Trophoblast cell (in vitro differentiated cells and primary cell): ENCODE data around the gene ELFN1.

Experiments used
- DNase-seq, 2 donors: peaks; one replicate each; pipeline ENCODE4 v3.0.0-alpha.2; 2016
- H2AFZ ChIP-seq: 2 replicates; pipeline ENCODE4 v1.6.1; 2013; ENCODE audit warnings: low read length, moderate library complexity, mild to moderate bottlenecking; ENCODE audit not compliant: insufficient read depth, poor library complexity
- H2AK5ac ChIP-seq: 2 replicates; pipeline ENCODE4 v1.6.1; 2013; ENCODE audit warnings: mild to moderate bottlenecking, low read length
- H2BK120ac ChIP-seq: 2 replicates; pipeline ENCODE4 v1.6.1; 2013; ENCODE audit warnings: low read length, mild to moderate bottlenecking, moderate library complexity; ENCODE audit not compliant: insufficient read depth, poor library complexity
- H2BK12ac ChIP-seq: 2 replicates; pipeline ENCODE4 v1.6.1; 2013; ENCODE audit warnings: mild to moderate bottlenecking, low read length, moderate library complexity
- H2BK5ac ChIP-seq: 2 replicates; pipeline ENCODE4 v1.6.1; 2013; ENCODE audit warnings: low read length, low read depth, moderate library complexity, mild to moderate bottlenecking; ENCODE audit not compliant: poor library complexity
- H3K14ac ChIP-seq: 2 replicates; pipeline ENCODE4 v1.6.1; 2013; ENCODE audit warnings: mild to moderate bottlenecking, low read length
- H3K18ac ChIP-seq: 2 replicates; pipeline ENCODE4 v1.6.1; 2013; ENCODE audit warnings: mild to moderate bottlenecking, low read length
- H3K23ac ChIP-seq: 2 replicates; pipeline ENCODE4 v1.6.1; 2013; ENCODE audit warnings: low read length
- H3K27ac ChIP-seq: 2 replicates; pipeline ENCODE4 v1.5.1; 2013; ENCODE audit warnings: low read depth, mild to moderate bottlenecking, inconsistent platforms, low read length, moderate library complexity
- H3K27me3 ChIP-seq: 2 replicates; pipeline ENCODE4 v1.6.1; 2013; ENCODE audit warnings: inconsistent platforms, mild to moderate bottlenecking, low read length, moderate library complexity; ENCODE audit not compliant: insufficient read depth
- H3K36me3 ChIP-seq, 2 experiments: 1 replicate in 1 of 2; 2 replicates in 1 of 2; pipeline ENCODE4 v1.6.1; 2013; ENCODE audit warnings: low read length in 2 of 2, mild to moderate bottlenecking in 2 of 2, moderate library complexity in 1 of 2; ENCODE audit not compliant: insufficient read depth in 2 of 2, control insufficient read depth in 1 of 2
- H3K4ac ChIP-seq: 2 replicates; pipeline ENCODE4 v1.6.1; 2013; ENCODE audit warnings: low read depth, mild to moderate bottlenecking, low read length, moderate library complexity
- H3K4me1 ChIP-seq, 2 experiments: 1 replicate in 1 of 2; 2 replicates in 1 of 2; pipeline ENCODE4 v1.6.1; 2013; ENCODE audit warnings: low read length in 2 of 2, mild to moderate bottlenecking in 2 of 2, moderate library complexity in 1 of 2; ENCODE audit not compliant: insufficient read depth in 2 of 2, control insufficient read depth in 1 of 2
- H3K4me2 ChIP-seq: 2 replicates; pipeline ENCODE4 v1.6.1; 2013; ENCODE audit warnings: inconsistent platforms, mild to moderate bottlenecking, low read length, moderate library complexity
- H3K4me3 ChIP-seq: 2 replicates; pipeline ENCODE4 v1.5.1; 2013; ENCODE audit warnings: mild to moderate bottlenecking, low read depth, low read length, inconsistent platforms
- H3K79me1 ChIP-seq: one replicate; pipeline ENCODE4 v1.6.1; 2013; ENCODE audit warnings: low read length
- H3K79me2 ChIP-seq: 2 replicates; pipeline ENCODE4 v1.6.1; 2013; ENCODE audit warnings: low read length, mild to moderate bottlenecking; ENCODE audit not compliant: control insufficient read depth, insufficient read depth, poor library complexity
- H3K9ac ChIP-seq: 2 replicates; pipeline ENCODE4 v1.6.1; 2013; ENCODE audit warnings: mild to moderate bottlenecking, low read length
- H3K9me3 ChIP-seq: 2 replicates; pipeline ENCODE4 v1.6.1; 2013; ENCODE audit warnings: low read depth, mild to moderate bottlenecking, control low read depth, inconsistent platforms, low read length; ENCODE audit not compliant: insufficient read depth
- H4K12ac ChIP-seq: 2 replicates; pipeline ENCODE4 v1.6.1; 2013; ENCODE audit warnings: low read depth, mild to moderate bottlenecking, low read length, moderate library complexity
- H4K8ac ChIP-seq: 2 replicates; pipeline ENCODE4 v1.6.1; 2013; ENCODE audit warnings: low read depth, mild to moderate bottlenecking, low read length, moderate library complexity
- H4K91ac ChIP-seq: one replicate; pipeline ENCODE4 v1.6.1; 2013; ENCODE audit warnings: low read depth, mild to moderate bottlenecking, low read length, moderate library complexity
- WGBS: extraction: QIAGEN DNeasy Blood & Tissue Kit; methylation state at CpG from one replicate; pipeline ENCODE4 v1.1.7; 2013; ENCODE audit warnings: missing lambda C conversion rate; ENCODE audit not compliant: insufficient read length, insufficient coverage; ENCODE audit errors: extremely low coverage; 5-methylcytosine and 5-hydroxymethylcytosine counted together

Gene ELFN1

DNA sequence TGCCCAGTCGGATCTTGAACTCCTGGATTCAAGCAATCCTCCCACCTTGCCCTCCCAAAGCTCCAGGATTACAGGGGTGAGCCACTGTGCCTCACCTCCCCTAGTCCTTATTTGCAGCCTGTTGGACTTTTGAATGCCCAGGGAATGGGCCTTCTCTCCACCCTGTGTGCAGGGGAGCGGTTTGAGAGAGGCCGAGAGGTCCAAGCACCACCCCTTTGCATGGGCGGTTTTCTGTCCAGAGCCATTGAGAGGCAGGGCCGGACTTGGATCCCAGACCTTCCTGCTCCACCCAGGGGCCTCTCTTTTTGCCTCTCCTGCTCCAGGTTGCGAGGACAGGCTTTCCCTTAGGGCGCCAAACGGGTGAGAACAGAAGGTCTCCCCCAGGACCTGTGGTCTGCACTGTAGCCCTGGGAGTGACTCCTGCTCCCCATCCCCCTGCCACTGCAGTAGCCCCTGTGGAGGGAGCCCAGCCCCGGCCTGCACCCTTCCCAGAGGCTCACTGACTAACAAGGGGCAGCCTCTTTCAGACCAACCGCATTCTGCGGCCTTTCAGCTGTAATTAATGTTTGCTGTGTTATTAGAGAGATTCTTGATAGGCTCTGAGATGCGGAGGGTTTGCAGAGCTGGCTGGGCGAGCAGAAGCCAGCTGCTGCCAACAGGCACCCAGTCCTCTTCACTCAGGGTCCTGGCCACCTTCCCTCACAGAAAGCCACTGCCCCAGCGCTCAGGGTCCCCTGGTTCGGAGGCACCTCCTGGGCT lies 57.9 kb downstream of the ELFN1 start:
- no peak overlapping the region for H2AK5ac ChIP-seq

DNA sequence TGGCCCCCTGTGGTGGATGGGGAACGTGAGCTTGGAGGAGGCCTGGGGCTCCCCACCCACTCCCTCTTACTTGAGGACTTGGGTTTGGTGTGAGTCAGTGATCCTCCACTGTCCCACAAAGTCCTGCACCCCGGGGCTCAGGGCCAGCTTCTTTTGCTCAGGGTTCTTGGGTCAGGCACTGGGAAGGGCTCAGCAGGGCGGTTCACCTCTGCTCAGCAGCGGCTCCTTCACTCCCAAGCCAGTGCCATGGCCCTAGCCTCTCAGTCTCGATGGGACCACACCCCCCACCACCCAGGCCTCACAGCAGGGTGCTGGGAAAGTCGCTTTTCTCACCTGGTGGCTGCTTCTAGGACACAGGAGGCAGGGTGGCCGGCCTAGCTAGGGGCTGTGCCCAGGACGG lies 59.1 kb downstream of the ELFN1 start:
- Histone ChIP-seq H3K4me2 (no peak overlapping the region), H3K4ac (no peak overlapping the region), H3K79me1 (no peaks in the 10 kb centered on the region), H3K9me3 (peaks cover 17% of the 10 kb centered on the region), H2AFZ (no peak overlapping the region), H3K4me3 (no peak overlapping the region), H3K79me2 (no peaks in the 10 kb centered on the region), H3K9ac (no peak overlapping the region), H3K4me1 (no peaks in the 10 kb centered on the region), H3K27me3 (no peaks in the 10 kb centered on the region), H3K27ac (no peak overlapping the region), H3K23ac (no peak overlapping the region), H4K8ac (no peak overlapping the region), H2BK120ac (no peak overlapping the region), H2AK5ac (no peak overlapping the region), H3K36me3 (no peaks in the 10 kb centered on the region), H4K91ac (no peak overlapping the region), H3K14ac (no peak overlapping the region), H3K18ac (no peak overlapping the region), H2BK5ac (no peak overlapping the region), H4K12ac (no peak overlapping the region), H2BK12ac (no peak overlapping the region)
- DNase-seq = no peak
- no CpG with 5 or more reads among the region's 8 CpGs for WGBS

More for the DNA sequence above, 57.9 kb downstream of the ELFN1 start:
- H4K12ac ChIP-seq = no peak overlapping the region
- no peak overlapping the region for H2BK120ac ChIP-seq
- H3K9ac ChIP-seq = no peak overlapping the region
- H3K4ac ChIP-seq = no peak overlapping the region
- H3K4me3 ChIP-seq = no peak overlapping the region
- no peak overlapping the region for H3K27ac ChIP-seq
- no CpG with 5 or more reads among the region's 15 CpGs for WGBS
- no peaks in the 10 kb centered on the region for H3K36me3 ChIP-seq
- H2BK12ac ChIP-seq = no peak overlapping the region
- peaks cover 17% of the 10 kb centered on the region for H3K9me3 ChIP-seq
- no peak overlapping the region for H3K18ac ChIP-seq
- H4K91ac ChIP-seq = no peak overlapping the region
- no peak for DNase-seq
- H3K23ac ChIP-seq = no peak overlapping the region
- H3K79me1 ChIP-seq = no peaks in the 10 kb centered on the region
- H3K27me3 ChIP-seq = no peaks in the 10 kb centered on the region
- H3K4me2 ChIP-seq = no peak overlapping the region
- no peak overlapping the region for H4K8ac ChIP-seq
- no peaks in the 10 kb centered on the region for H3K79me2 ChIP-seq
- no peak overlapping the region for H3K14ac ChIP-seq
- H3K4me1 ChIP-seq = no peaks in the 10 kb centered on the region
- no peak overlapping the region for H2AFZ ChIP-seq
- H2BK5ac ChIP-seq = no peak overlapping the region

DNA sequence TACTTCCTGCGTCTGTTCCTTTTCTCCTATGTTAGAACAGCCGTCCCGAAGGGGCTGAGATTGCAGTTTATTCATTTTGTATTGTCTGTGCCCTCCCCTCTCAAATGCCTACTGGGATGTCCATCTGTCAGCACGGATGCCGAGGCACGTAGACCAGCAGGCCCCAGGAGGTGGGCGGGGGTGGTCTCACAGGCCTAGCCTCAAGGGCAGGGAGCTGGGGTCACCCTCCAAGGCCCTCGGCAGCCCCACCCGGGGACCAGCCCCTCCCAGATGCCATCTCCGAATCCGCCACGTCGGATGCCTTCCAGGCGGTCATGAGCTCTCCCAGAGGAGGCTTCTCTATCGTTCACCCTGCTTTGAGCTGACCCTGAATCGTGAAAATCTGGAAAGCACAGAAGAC lies 59.7 kb downstream of the ELFN1 start:
- no peak overlapping the region for H3K18ac ChIP-seq

DNA sequence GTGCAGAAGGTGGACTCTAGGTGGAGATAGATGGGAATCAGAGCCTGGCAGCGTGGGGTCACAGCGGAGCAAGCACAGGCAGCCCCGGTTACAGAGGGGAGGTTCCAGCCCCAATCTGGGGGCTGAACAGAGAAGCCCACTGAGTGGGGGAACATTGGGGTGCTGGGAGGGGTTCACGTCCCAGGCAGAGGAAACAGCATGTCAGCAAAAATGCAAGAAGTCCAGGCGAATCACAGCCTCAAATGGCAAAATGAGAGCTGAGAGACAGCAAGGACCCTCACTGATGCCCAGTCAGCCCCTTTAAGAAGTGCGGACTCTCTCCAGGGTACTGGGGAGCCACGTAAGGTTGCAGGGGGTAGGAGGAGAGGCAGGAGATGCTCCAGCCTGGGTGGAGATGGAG lies 62.0 kb downstream of the ELFN1 start:
- Histone ChIP-seq H3K4me1 (no peaks in the 10 kb centered on the region), H4K8ac (no peak overlapping the region), H3K27me3 (no peaks in the 10 kb centered on the region), H2AK5ac (no peak overlapping the region), H2BK12ac (no peak overlapping the region), H3K79me2 (no peaks in the 10 kb centered on the region), H2BK120ac (no peak overlapping the region), H3K79me1 (no peaks in the 10 kb centered on the region), H3K36me3 (no peaks in the 10 kb centered on the region), H4K91ac (no peak overlapping the region), H3K9me3 (peaks cover 20% of the 10 kb centered on the region), H3K23ac (no peak overlapping the region), H3K4me3 (no peak overlapping the region), H4K12ac (no peak overlapping the region), H3K4me2 (no peak overlapping the region), H3K18ac (no peak overlapping the region), H2BK5ac (no peak overlapping the region), H3K27ac (no peak overlapping the region), H3K4ac (no peak overlapping the region), H2AFZ (no peak overlapping the region), H3K14ac (no peak overlapping the region), H3K9ac (no peak overlapping the region)
- WGBS = no CpG with 5 or more reads among the region's 7 CpGs
- no peak for DNase-seq

More for the DNA sequence above, 59.7 kb downstream of the ELFN1 start:
- H3K23ac ChIP-seq = no peak overlapping the region
- H2AFZ ChIP-seq = no peak overlapping the region
- no peak overlapping the region for H3K4me2 ChIP-seq
- no peak overlapping the region for H3K14ac ChIP-seq
- H4K91ac ChIP-seq = no peak overlapping the region
- H2AK5ac ChIP-seq = no peak overlapping the region
- no peaks in the 10 kb centered on the region for H3K27me3 ChIP-seq
- no peak overlapping the region for H3K27ac ChIP-seq
- no peak for DNase-seq
- no CpG with 5 or more reads among the region's 16 CpGs for WGBS
- H3K9ac ChIP-seq = no peak overlapping the region
- H2BK120ac ChIP-seq = no peak overlapping the region
- H3K79me1 ChIP-seq = no peaks in the 10 kb centered on the region
- H2BK12ac ChIP-seq = no peak overlapping the region
- peaks cover 17% of the 10 kb centered on the region for H3K9me3 ChIP-seq
- H3K79me2 ChIP-seq = no peaks in the 10 kb centered on the region
- H3K4me3 ChIP-seq = no peak overlapping the region
- no peak overlapping the region for H4K12ac ChIP-seq
- no peaks in the 10 kb centered on the region for H3K36me3 ChIP-seq
- H4K8ac ChIP-seq = no peak overlapping the region
- H2BK5ac ChIP-seq = no peak overlapping the region
- H3K4ac ChIP-seq = no peak overlapping the region
- no peaks in the 10 kb centered on the region for H3K4me1 ChIP-seq
